Calu3 (cell line): ENCODE results near the gene ENDOD1. TPM values are rescaled to one million over a fixed set of nuclear protein-coding genes. Genes with fewer than 3 reads are reported as not detected.
A peak's percentile ranks its signal among the peaks of the same experiment; 100 is the strongest.

Experiments
- BruUV-seq: library from RNA; stranded (reverse); fragments of 400-500 nt; replicated peaks from 2 replicates; lab custom pipeline; 2021; lab: Mats Ljungman, UMichigan
- CTCF ChIA-PET: fragments of 300-600 bp; sonication (Branson Sonifier 250); formaldehyde crosslinking; loops from one replicate; lab custom pipeline; 2022; ENCODE audit warnings: antibody characterized with exemption; lab: Charles Lee
- DNase-seq: peaks from one replicate; pipeline ENCODE4 v3.0.0; 2022
- H3K27ac Mint-ChIP-seq: one replicate; pipeline ENCODE4 v1.8.0; 2022; ENCODE audit warnings: mixed read lengths; ENCODE audit not compliant: unreplicated experiment
- H3K27me3 Mint-ChIP-seq: one replicate; pipeline ENCODE4 v1.8.0; 2022; ENCODE audit warnings: mixed read lengths; ENCODE audit not compliant: unreplicated experiment
- H3K36me3 Mint-ChIP-seq: one replicate; pipeline ENCODE4 v1.8.0; 2022; ENCODE audit warnings: mild to moderate bottlenecking, moderate library complexity, mixed read lengths; ENCODE audit not compliant: insufficient read depth, unreplicated experiment
- H3K4me1 Mint-ChIP-seq: one replicate; pipeline ENCODE4 v1.8.0; 2022; ENCODE audit warnings: mild to moderate bottlenecking, low read depth, mixed read lengths; ENCODE audit not compliant: unreplicated experiment
- H3K4me3 Mint-ChIP-seq: one replicate; pipeline ENCODE4 v1.8.0; 2022; ENCODE audit warnings: mild to moderate bottlenecking, low read depth, moderate library complexity, mixed read lengths; ENCODE audit not compliant: unreplicated experiment
- H3K9me3 Mint-ChIP-seq: one replicate; pipeline ENCODE4 v1.8.0; 2022; ENCODE audit warnings: low read depth, mixed read lengths; ENCODE audit not compliant: unreplicated experiment
- intact Hi-C: fragments of 100-400 bp; cut with micrococcal nuclease; formaldehyde crosslinking; loops from one replicate; pipeline ENCODE4 v1.10.0; 2022; ENCODE audit not compliant: unreplicated experiment
- total RNA-seq: library from RNA; stranded (reverse); gene quantifications from 2 replicates; pipeline ENCODE4 v1.2.3, GENCODE V29; 2022
- TF ChIP-seq, protein P1 (sequence below): fragments of 200-600 bp; IDR thresholded peaks from one replicate; pipeline ENCODE4 v1.8.0; 2022; ENCODE audit warnings: antibody characterized with exemption; ENCODE audit not compliant: unreplicated experiment

Gene ENDOD1
- total RNA-seq, 1 experiment from 2014 or later = 29.4 TPM

- peaks cover 27% of the 10 kb centered on the region for H3K36me3 Mint-ChIP-seq
- H3K27ac Mint-ChIP-seq = no peak overlapping the region
- DNase-seq = no peak
- no peaks in the 10 kb centered on the region for H3K27me3 Mint-ChIP-seq
- CTCF ChIA-PET = no interaction called here
- BruUV-seq = no TSS peak
- H3K4me1 Mint-ChIP-seq = peaks cover 47% of the 10 kb centered on the region
- TF ChIP-seq, protein P1, sequence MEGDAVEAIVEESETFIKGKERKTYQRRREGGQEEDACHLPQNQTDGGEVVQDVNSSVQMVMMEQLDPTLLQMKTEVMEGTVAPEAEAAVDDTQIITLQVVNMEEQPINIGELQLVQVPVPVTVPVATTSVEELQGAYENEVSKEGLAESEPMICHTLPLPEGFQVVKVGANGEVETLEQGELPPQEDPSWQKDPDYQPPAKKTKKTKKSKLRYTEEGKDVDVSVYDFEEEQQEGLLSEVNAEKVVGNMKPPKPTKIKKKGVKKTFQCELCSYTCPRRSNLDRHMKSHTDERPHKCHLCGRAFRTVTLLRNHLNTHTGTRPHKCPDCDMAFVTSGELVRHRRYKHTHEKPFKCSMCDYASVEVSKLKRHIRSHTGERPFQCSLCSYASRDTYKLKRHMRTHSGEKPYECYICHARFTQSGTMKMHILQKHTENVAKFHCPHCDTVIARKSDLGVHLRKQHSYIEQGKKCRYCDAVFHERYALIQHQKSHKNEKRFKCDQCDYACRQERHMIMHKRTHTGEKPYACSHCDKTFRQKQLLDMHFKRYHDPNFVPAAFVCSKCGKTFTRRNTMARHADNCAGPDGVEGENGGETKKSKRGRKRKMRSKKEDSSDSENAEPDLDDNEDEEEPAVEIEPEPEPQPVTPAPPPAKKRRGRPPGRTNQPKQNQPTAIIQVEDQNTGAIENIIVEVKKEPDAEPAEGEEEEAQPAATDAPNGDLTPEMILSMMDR = no peak
- intact Hi-C loops = no loop called here
- no peak overlapping the region for H3K4me3 Mint-ChIP-seq
- no peaks in the 10 kb centered on the region for H3K9me3 Mint-ChIP-seq
Measured at GRCh38 chr11:95086836-95087570, 2.6 kb upstream of the ENDOD1 start.

- Mint-ChIP-seq H3K27ac (peak overlapping the region; percentile 82), H3K4me3 (peak overlapping the region; percentile 93), H3K27me3 (no peaks in the 10 kb centered on the region), H3K9me3 (no peaks in the 10 kb centered on the region), H3K4me1 (peaks cover 64% of the 10 kb centered on the region), H3K36me3 (peaks cover 27% of the 10 kb centered on the region)
- TF ChIP-seq, protein P1 = no peak
- peak; percentile 41 for DNase-seq
- CTCF ChIA-PET = interaction anchor here (2.1 to 2.4 kb wide), 2 partner anchors 13 to 21 kb away, joined by 9 to 11 read pairs; partner anchors contain the start of gene SRSF8
- TSS peak; percentile 86 for BruUV-seq
- intact Hi-C loops = no loop called here
Measured at GRCh38 chr11:95088946-95089619, 563 bp upstream of the ENDOD1 start.

DNA sequence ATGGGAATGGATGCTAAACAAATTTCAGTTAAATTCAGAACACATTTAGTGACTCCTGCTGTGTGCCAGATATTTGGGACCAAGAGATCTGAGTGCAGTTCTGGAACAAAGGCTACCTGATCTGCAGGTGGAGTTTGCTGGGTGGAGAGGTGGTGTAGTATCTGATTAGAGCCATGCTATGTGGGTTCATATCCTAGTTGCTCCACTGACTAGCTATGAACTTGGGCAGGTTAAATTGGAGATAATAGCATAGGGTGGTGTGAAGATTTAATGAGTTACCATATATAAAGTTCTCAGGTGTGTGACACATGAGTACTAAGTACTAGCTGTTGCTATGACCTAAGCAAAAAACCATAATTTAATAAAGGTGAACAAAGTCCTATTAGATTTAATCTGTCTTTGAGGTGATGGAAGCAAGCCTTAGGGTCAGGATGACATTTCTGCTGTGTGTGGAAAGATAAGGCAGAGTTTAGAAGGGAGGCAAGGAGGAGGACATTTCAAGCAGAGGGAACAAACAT, 2.1 kb downstream of the ENDOD1 start:
- H3K27ac Mint-ChIP-seq = peak overlapping the region; percentile 8

More for the DNA sequence above, 2.1 kb downstream of the ENDOD1 start:
- peaks cover 42% of the 10 kb centered on the region for H3K4me1 Mint-ChIP-seq
- CTCF ChIA-PET = no interaction called here
- no TSS peak for BruUV-seq
- H3K9me3 Mint-ChIP-seq = no peaks in the 10 kb centered on the region
- H3K27me3 Mint-ChIP-seq = no peaks in the 10 kb centered on the region
- TF ChIP-seq, protein P1 = no peak
- peaks cover 27% of the 10 kb centered on the region for H3K36me3 Mint-ChIP-seq
- intact Hi-C loops = loop anchor here (2.0 kb wide), 1 partner anchor 23 kb away; no protein-coding TSS in a partner anchor
- peak overlapping the region; percentile 93 for H3K4me3 Mint-ChIP-seq
- no peak for DNase-seq
